HepG2 (cell line): ENCODE measurements around the gene TTF2. TPM values are rescaled to one million over a fixed set of nuclear protein-coding genes. Genes with fewer than 3 reads are reported as not detected.
A peak's percentile ranks its signal among the peaks of the same experiment; 100 is the strongest.

Source experiments
- ATAC-seq: fragments of 200-7000 bp; cut with Tn5 transposase; 3 replicates; pipeline ENCODE4 v1.9.1; 2020; ENCODE audit warnings: mild to moderate bottlenecking, moderate library complexity
- BruUV-seq: library from RNA; stranded (reverse); fragments of 400-500 nt; replicated peaks from 2 replicates; lab custom pipeline; 2021; lab: Mats Ljungman, UMichigan
- CTCF ChIA-PET: fragments of 300-600 bp; formaldehyde crosslinking; extraction: SDS; loops from one replicate; lab custom pipeline; 2021; ENCODE audit warnings: low total read pairs, inconsistent platforms, low intra/inter-chr PET ratio; lab: Yijun Ruan, JAX
- POLR2A ChIA-PET: fragments of 350-600 bp; sonication (Branson Sonifier 250); formaldehyde crosslinking; loops from one replicate; lab custom pipeline; 2020; ENCODE audit warnings: antibody characterized with exemption, inconsistent platforms; lab: Yijun Ruan, JAX
- DNase-seq: peaks from one replicate; pipeline ENCODE4 v3.0.0-alpha.2; 2015; ENCODE audit warnings: low spot score
- FAIRE-seq: peaks from 3 replicates; lab custom pipeline; 2011; peaks lifted over from hg19 to GRCh38; lab: Jason Lieb, UNC
- H2AFZ ChIP-seq: one replicate; pipeline ENCODE4 v1.6.1; 2011; ENCODE audit warnings: low read length, inconsistent platforms
- H3K27ac ChIP-seq: fragments of 300-600 bp; 3 replicates; pipeline ENCODE4 v1.8.0; 2011; ENCODE audit warnings: mixed run types, mild to moderate bottlenecking, mixed read lengths, low read length, inconsistent platforms; ENCODE audit not compliant: insufficient read depth; ENCODE audit errors: extremely low read length
- H3K27me3 ChIP-seq, 2 experiments: fragments of 200-600 bp in 1 of 2; 2 replicates in 1 of 2; 3 replicates in 1 of 2; pipeline versions ENCODE4 v1.6.0 to v1.8.0; 2011; ENCODE audit warnings: low read length in 2 of 2, mild to moderate bottlenecking in 2 of 2, moderate library complexity in 2 of 2, inconsistent platforms in 1 of 2; ENCODE audit not compliant: insufficient read depth in 2 of 2, control insufficient read depth in 1 of 2
- H3K36me3 ChIP-seq, 2 experiments: fragments of 200-600 bp in 1 of 2; replicated peaks in 1 of 2; 2 replicates in 1 of 2; 3 replicates in 1 of 2; pipeline versions ENCODE4 v1.5.1 to v1.8.0; 2011; ENCODE audit warnings: low read length in 2 of 2, inconsistent platforms in 1 of 2; ENCODE audit not compliant: insufficient read depth in 2 of 2, control insufficient read depth in 1 of 2
- H3K4me1 ChIP-seq: 2 replicates; pipeline ENCODE4 v1.5.1; 2012; ENCODE audit warnings: low read length, inconsistent platforms; ENCODE audit not compliant: insufficient read depth
- H3K4me2 ChIP-seq: 2 replicates; pipeline ENCODE4 v1.6.0; 2011; ENCODE audit warnings: low read depth, low read length, inconsistent platforms
- H3K4me3 ChIP-seq, 3 experiments: fragments of 200-600 bp in 1 of 3; sonication (generic), shearing (Covaris generic) in 1 of 3; replicated peaks in 1 of 3; 2 replicates each; pipeline ENCODE4 v1.5.1; 2011 to 2016; ENCODE audit warnings: low read length in 3 of 3, inconsistent platforms in 2 of 3, low read depth in 2 of 3, mild to moderate bottlenecking in 2 of 3, control low read depth in 1 of 3, mixed read lengths in 1 of 3; ENCODE audit not compliant: insufficient read depth in 1 of 3
- H3K79me2 ChIP-seq: one replicate; pipeline ENCODE4 v1.6.1; 2011; ENCODE audit warnings: low read length, inconsistent platforms; ENCODE audit not compliant: insufficient read depth
- H3K9ac ChIP-seq: 2 replicates; pipeline ENCODE4 v1.6.0; 2011; ENCODE audit warnings: mild to moderate bottlenecking, low read depth, low read length, inconsistent platforms; ENCODE audit not compliant: insufficient read depth
- H3K9me3 ChIP-seq: 2 replicates; pipeline ENCODE4 v1.5.1; 2012; ENCODE audit warnings: mild to moderate bottlenecking, low read length
- H4K20me1 ChIP-seq: 2 replicates; pipeline ENCODE4 v1.6.0; 2011; ENCODE audit warnings: inconsistent platforms, mild to moderate bottlenecking, low read length, moderate library complexity; ENCODE audit not compliant: insufficient read depth
- BCL6 ChIP-seq: IDR thresholded peaks from 2 replicates; pipeline ENCODE4 v1.6.1; 2016; ENCODE audit warnings: missing genetic modification reagents, missing compliant biosample characterization
- CEBPB ChIP-seq: IDR thresholded peaks from 2 replicates; pipeline ENCODE4 v1.6.1; 2011; ENCODE audit warnings: low read depth, low read length, improper control_type of control experiment, borderline replicate concordance
- CHD4 ChIP-seq: fragments of 200-600 bp; sonication (generic); IDR thresholded peaks from 2 replicates; pipeline ENCODE4 v1.7.0; 2017; ENCODE audit warnings: mild to moderate bottlenecking, low read length, borderline replicate concordance
- GATAD1 ChIP-seq: IDR thresholded peaks from 2 replicates; pipeline ENCODE4 v1.6.1; 2016; ENCODE audit warnings: missing genetic modification reagents, missing compliant biosample characterization
- HNF4A ChIP-seq: sonication (generic); formaldehyde crosslinking; IDR thresholded peaks from 2 replicates; pipeline ENCODE4 v1.4.0; 2020; ENCODE audit warnings: missing genetic modification reagents
- MEIS1 ChIP-seq: sonication (generic); formaldehyde crosslinking; IDR thresholded peaks from 2 replicates; pipeline ENCODE4 v1.9.0; 2021; ENCODE audit warnings: mild to moderate bottlenecking, missing genetic modification reagents, moderate library complexity, borderline replicate concordance
- MTA3 ChIP-seq: sonication (generic); formaldehyde crosslinking; IDR thresholded peaks from 2 replicates; pipeline ENCODE4 v1.4.0; 2020; ENCODE audit warnings: missing genetic modification reagents
- PLRG1 ChIP-seq: fragments of 450-650 bp; conservative IDR thresholded peaks from 2 replicates; pipeline ENCODE4 v1.6.1; 2016
- POLR2AphosphoS5 ChIP-seq: IDR thresholded peaks from 2 replicates; pipeline ENCODE4 v1.6.1; 2012; ENCODE audit warnings: low read depth, low read length
- RELA ChIP-seq: sonication (generic); formaldehyde crosslinking; IDR thresholded peaks from 2 replicates; pipeline ENCODE4 v1.4.0; 2020; ENCODE audit warnings: missing genetic modification reagents
- RXRB ChIP-seq: IDR thresholded peaks from 2 replicates; pipeline ENCODE4 v1.6.1; 2016; ENCODE audit warnings: borderline replicate concordance, missing genetic modification reagents, missing compliant biosample characterization
- TFDP1 ChIP-seq: IDR thresholded peaks from 2 replicates; pipeline ENCODE4 v1.6.1; 2016; ENCODE audit warnings: missing compliant biosample characterization, missing genetic modification reagents, borderline replicate concordance
- ZBTB8A ChIP-seq: sonication (generic); formaldehyde crosslinking; IDR thresholded peaks from 2 replicates; pipeline ENCODE4 v1.4.0; 2020; ENCODE audit warnings: mild to moderate bottlenecking, low read depth, missing genetic modification reagents, borderline replicate concordance
- ZFP41 ChIP-seq: sonication (generic); formaldehyde crosslinking; IDR thresholded peaks from 2 replicates; pipeline ENCODE4 v1.4.0; 2020; ENCODE audit warnings: mild to moderate bottlenecking, missing genetic modification reagents, borderline replicate concordance
- ZNF550 ChIP-seq: sonication (generic); formaldehyde crosslinking; IDR thresholded peaks from 2 replicates; pipeline ENCODE4 v1.4.0; 2020; ENCODE audit warnings: mild to moderate bottlenecking, missing genetic modification reagents, borderline replicate concordance
- ZNF878 ChIP-seq: sonication (generic); formaldehyde crosslinking; IDR thresholded peaks from 2 replicates; pipeline ENCODE4 v1.8.1; 2023; ENCODE audit warnings: mild to moderate bottlenecking, missing genetic modification reagents, moderate library complexity
- ZSCAN30 ChIP-seq: sonication (generic); formaldehyde crosslinking; IDR thresholded peaks from 2 replicates; pipeline ENCODE4 v1.5.0; 2020; ENCODE audit warnings: mild to moderate bottlenecking, missing genetic modification reagents
- WGBS: methylation state at CpG from one replicate; pipeline ENCODE4 v1.1.6; 2017; ENCODE audit warnings: low lambda C conversion rate; 5-methylcytosine and 5-hydroxymethylcytosine counted together
- in situ Hi-C: cut with HindIII; loops from 2 replicates; pipeline ENCODE4 v1.10.0; 2017; ENCODE audit warnings: low pct_unique_long_range_greater_than_20kb; ENCODE audit not compliant: extremely low pct_ligation_motif_present
- intact Hi-C: fragments of 100-400 bp; cut with micrococcal nuclease; formaldehyde crosslinking; loops from one replicate; pipeline ENCODE4 v1.10.0; 2022; ENCODE audit not compliant: unreplicated experiment
- polyA plus RNA-seq, 8 experiments: library from polyadenylated mRNA; depleted of rRNA in 3 of 8; stranded (reverse) in 7 of 8; unstranded in 1 of 8; fragments of >200 nt; fragmentation: Illumina TruSeq in 4 of 8; extraction: Trizol in 4 of 8; gene quantifications; 2 replicates each; pipeline versions ENCODE4 v1.2.1 to v1.2.3, GENCODE V29; 2011 to 2016; ENCODE audit warnings: low read depth in 4 of 8, missing spikeins in 1 of 8, mixed read lengths in 1 of 8; ENCODE audit not compliant: insufficient read depth in 1 of 8
- total RNA-seq, 5 experiments: library from RNA; depleted of rRNA; stranded (reverse); fragments of >200 nt; fragmentation: Illumina TruSeq; extraction: Trizol; gene quantifications; 2 replicates each; pipeline ENCODE4 v1.2.3, GENCODE V29; 2016; ENCODE audit warnings: low read depth in 1 of 5
- TF ChIP-seq, protein P1 (sequence below): sonication (generic); formaldehyde crosslinking; IDR thresholded peaks from 2 replicates; pipeline ENCODE4 v1.8.1; 2023; ENCODE audit warnings: mild to moderate bottlenecking, missing genetic modification reagents

Gene TTF2
- total and polyA plus RNA-seq, 2 of the 13 experiments (the other 11 are each of a cell fraction or from before 2014, with no cell fraction given), result 12.8 to 48.9 TPM

DNA sequence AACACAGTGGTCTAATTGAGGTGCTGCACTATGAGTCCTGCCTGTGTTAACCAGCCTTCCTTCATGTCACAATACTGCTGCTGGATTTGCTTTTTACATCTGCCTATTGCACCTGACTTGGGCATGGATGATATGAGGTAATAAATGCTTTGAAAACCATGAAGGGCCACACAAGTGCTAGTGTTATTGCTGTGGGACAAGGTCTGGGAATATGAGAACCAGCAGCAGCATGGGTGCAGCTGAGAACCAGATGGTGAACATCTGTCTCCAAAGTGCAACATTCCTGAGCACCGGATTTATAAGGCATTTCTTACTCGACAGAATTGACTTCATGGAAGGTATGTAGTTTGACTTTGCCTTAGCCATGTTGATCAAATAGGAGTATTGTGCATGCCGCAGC is 44.9 kb downstream of the TTF2 start:
- no peaks in the 10 kb centered on the region for H4K20me1 ChIP-seq
- in situ Hi-C loops, result no loop called here
- no peak overlapping the region for H3K4me3 ChIP-seq
- CTCF ChIA-PET, result no interaction called here
- POLR2A ChIA-PET, result no interaction called here
- 100% methylated on average over 3 of the region's 3 CpGs for WGBS
- DNase-seq (no peak), FAIRE-seq (no peak), ATAC-seq (no peak)
- no peaks in the 10 kb centered on the region for H3K79me2 ChIP-seq
- H3K9me3 ChIP-seq, result no peaks in the 10 kb centered on the region
- H3K4me2 ChIP-seq, result no peak overlapping the region
- H3K36me3 ChIP-seq, result peaks cover 5 to 14% of the 10 kb centered on the region in 2 experiments; a peak in 4 of 5 replicates
- BruUV-seq, result no TSS peak
- TF ChIP-seq ZNF550 (CRISPR knock-in tag) (no peak), ZFP41 (no peak)
- intact Hi-C loops, result no loop called here
- H3K27me3 ChIP-seq, result no peaks in the 10 kb centered on the region
- no peak overlapping the region for H2AFZ ChIP-seq
- no peak overlapping the region for H3K27ac ChIP-seq
- H3K9ac ChIP-seq, result no peak overlapping the region
- 0 out of 2 replicates have a peak, but pooled peaks cover 7% of the 10 kb centered on the region for H3K4me1 ChIP-seq

DNA sequence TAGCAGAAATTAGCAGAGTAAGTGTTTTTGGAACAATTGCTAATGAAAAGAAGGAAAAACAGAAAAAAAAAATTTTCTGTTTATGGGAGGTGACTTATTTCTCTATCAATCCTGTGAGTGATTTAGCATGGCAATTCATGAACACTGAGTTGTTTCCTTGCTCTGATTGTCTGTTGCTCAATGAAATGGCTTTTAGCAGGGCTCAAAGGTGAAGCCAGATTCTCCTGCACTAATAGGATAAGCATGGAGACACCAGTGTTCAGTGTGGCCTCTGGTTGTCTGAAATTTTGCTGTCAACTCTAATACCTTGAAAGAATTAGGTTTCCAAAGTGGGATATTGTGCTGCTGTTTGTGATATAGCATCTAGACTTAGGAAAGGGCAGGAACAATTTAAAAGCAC is 45.6 kb downstream of the TTF2 start:
- ChIA-PET POLR2A (no interaction called here), CTCF (no interaction called here)
- no peak overlapping the region for H3K27ac ChIP-seq
- H3K4me3 ChIP-seq, result no peak overlapping the region
- no peaks in the 10 kb centered on the region for H4K20me1 ChIP-seq
- intact Hi-C loops, result no loop called here
- no peak overlapping the region for H3K9ac ChIP-seq
- DNase-seq (peak; percentile 7), ATAC-seq (peak; percentile 81), FAIRE-seq (no peak)
- no peak overlapping the region for H3K4me2 ChIP-seq
- TF ChIP-seq PLRG1 (no peak), TFDP1 (CRISPR knock-in tag) (no peak), GATAD1 (CRISPR knock-in tag) (no peak), MEIS1 (CRISPR knock-in tag) (no peak), ZNF878 (CRISPR knock-in tag) (no peak), CEBPB (peak; percentile 25; the same call in 1 of the 2 replicates), BCL6 (no peak), HNF4A (CRISPR knock-in tag) (0 out of 2 replicates have a peak, but pooled peaks have one; percentile 12), MTA3 (CRISPR knock-in tag) (no peak), CHD4 (no peak), ZBTB8A (CRISPR knock-in tag) (no peak), RXRB (CRISPR knock-in tag) (no peak), RELA (CRISPR knock-in tag) (no peak), POLR2AphosphoS5 (no peak), ZSCAN30 (CRISPR knock-in tag) (no peak)
- TF ChIP-seq, protein P1, sequence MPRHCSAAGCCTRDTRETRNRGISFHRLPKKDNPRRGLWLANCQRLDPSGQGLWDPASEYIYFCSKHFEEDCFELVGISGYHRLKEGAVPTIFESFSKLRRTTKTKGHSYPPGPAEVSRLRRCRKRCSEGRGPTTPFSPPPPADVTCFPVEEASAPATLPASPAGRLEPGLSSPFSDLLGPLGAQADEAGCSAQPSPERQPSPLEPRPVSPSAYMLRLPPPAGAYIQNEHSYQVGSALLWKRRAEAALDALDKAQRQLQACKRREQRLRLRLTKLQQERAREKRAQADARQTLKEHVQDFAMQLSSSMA (CRISPR knock-in tag), result no peak
- no TSS peak for BruUV-seq
- H2AFZ ChIP-seq, result no peak overlapping the region
- H3K36me3 ChIP-seq, result peaks cover 5 to 9% of the 10 kb centered on the region in 2 experiments; a peak in 4 of 5 replicates
- H3K79me2 ChIP-seq, result no peaks in the 10 kb centered on the region
- 0 out of 2 replicates have a peak, but pooled peaks cover 7% of the 10 kb centered on the region for H3K4me1 ChIP-seq
- H3K27me3 ChIP-seq, result no peaks in the 10 kb centered on the region
- in situ Hi-C loops, result no loop called here
- no peaks in the 10 kb centered on the region for H3K9me3 ChIP-seq
